ENCODE results near the gene SPACA6.

GRCh38 chr19:51722492-51722891 is 29.4 kb downstream of the SPACA6 start:
- TF ChIP-seq POLR2AphosphoS5 (IDR thresholded peaks at IDR 0.05; ENCODE audit: low read depth, low read length) (no peak), POLR2A (IDR thresholded peaks at IDR 0.05; ENCODE audit: low read depth, low read length) (no peak), TAF1 (IDR thresholded peaks at IDR 0.05; ENCODE audit: borderline replicate concordance, low read depth, low read length) (no peak)

All from GM12892 (cell line).